A549 (cell line): Measurements from ENCODE around the gene KIF5B. TPM values are rescaled to one million over a fixed set of nuclear protein-coding genes. Genes with fewer than 3 reads are reported as not detected.

ENCODE experiments used
- ATAC-seq, 2 experiments: fragments of 200-7000 bp in 1 of 2; fragments of >200 bp in 1 of 2; cut with Nextera tagmentation in 1 of 2; cut with Tn5 transposase in 1 of 2; 3 replicates each; pipeline versions ENCODE4 v1.8.0 to v1.9.1; 2018 to 2020; ENCODE audit warnings: mild to moderate bottlenecking in 1 of 2, moderate library complexity in 1 of 2
- CTCF ChIA-PET: fragments of 300-600 bp; sonication (Branson Sonifier 250); formaldehyde crosslinking; extraction: SDS; loops from one replicate; lab custom pipeline; 2021; ENCODE audit warnings: antibody characterized with exemption, inconsistent platforms; lab: Yijun Ruan, JAX
- POLR2A ChIA-PET: fragments of 350-600 bp; formaldehyde crosslinking; extraction: SDS; loops from one replicate; lab custom pipeline; 2021; ENCODE audit warnings: antibody characterized with exemption, inconsistent platforms; lab: Yijun Ruan, JAX
- DNase-seq, 2 experiments: peaks; one replicate each; pipeline versions ENCODE4 v3.0.0 to v3.0.0-alpha.2; 2011 to 2016; ENCODE audit warnings: low read depth in 1 of 2, low spot score in 1 of 2
- FAIRE-seq: peaks from 2 replicates; lab custom pipeline; 2011; peaks lifted over from hg19 to GRCh38; lab: Jason Lieb, UNC
- H3K27ac ChIP-seq, 2 experiments: fragments of >200 bp; sonication (Bioruptor Twin); formaldehyde crosslinking; 3 replicates each; pipeline ENCODE4 v1.5.1; 2016 to 2017
- H3K4me1 ChIP-seq: fragments of >200 bp; sonication (Bioruptor Twin); formaldehyde crosslinking; 3 replicates; pipeline ENCODE4 v1.6.1; 2016
- H3K4me2 ChIP-seq: fragments of >200 bp; sonication (Bioruptor Twin); formaldehyde crosslinking; 3 replicates; pipeline ENCODE4 v1.6.1; 2016
- H3K4me3 ChIP-seq: fragments of >200 bp; sonication (Bioruptor Twin); formaldehyde crosslinking; 3 replicates; pipeline ENCODE4 v1.5.1; 2016
- H3K9me3 ChIP-seq: fragments of >200 bp; sonication (Bioruptor Twin); formaldehyde crosslinking; 3 replicates; pipeline ENCODE4 v1.6.1; 2016
- BHLHE40 ChIP-seq: IDR thresholded peaks from 2 replicates; pipeline ENCODE4 v1.6.1; 2012; ENCODE audit warnings: low read depth, low read length, inconsistent platforms
- CBX2 ChIP-seq: fragments of 200-600 bp; sonication (generic); IDR thresholded peaks from 2 replicates; pipeline ENCODE4 v1.6.1; 2016; ENCODE audit warnings: low read depth, mild to moderate bottlenecking, borderline replicate concordance
- CBX8 ChIP-seq: fragments of 200-600 bp; sonication (generic); IDR thresholded peaks from 2 replicates; pipeline ENCODE4 v1.6.1; 2016
- CHD2 ChIP-seq: fragments of 150-350 bp; IDR thresholded peaks from 2 replicates; pipeline ENCODE4 v1.6.1; 2014; ENCODE audit warnings: low read length; ENCODE audit not compliant: partially characterized antibody
- EHMT2 ChIP-seq: fragments of 200-600 bp; sonication (generic); IDR thresholded peaks from 2 replicates; pipeline ENCODE4 v1.6.1; 2016; ENCODE audit warnings: antibody characterized with exemption, low read depth, mild to moderate bottlenecking, moderate library complexity
- FOXS1 ChIP-seq: fragments of 250-450 bp; sonication (Bioruptor Pico); IDR thresholded peaks from 2 replicates; pipeline ENCODE4 v1.5.0; 2020; ENCODE audit warnings: mild to moderate bottlenecking, moderate library complexity
- GATA3 ChIP-seq: IDR thresholded peaks from 2 replicates; pipeline ENCODE4 v1.6.1; 2012; ENCODE audit warnings: borderline replicate concordance
- HMGXB4 ChIP-seq: fragments of 250-450 bp; sonication (Bioruptor Pico); IDR thresholded peaks from 2 replicates; pipeline ENCODE4 v1.5.0; 2021; ENCODE audit warnings: mild to moderate bottlenecking, moderate library complexity, borderline replicate concordance
- HOXB13 ChIP-seq: fragments of 250-450 bp; sonication (Bioruptor Pico); IDR thresholded peaks from 2 replicates; pipeline ENCODE4 v1.5.0; 2020; ENCODE audit warnings: low read depth, mild to moderate bottlenecking, moderate library complexity
- HOXB5 ChIP-seq: fragments of 250-450 bp; sonication (Bioruptor Pico); IDR thresholded peaks from 2 replicates; pipeline ENCODE4 v1.5.0; 2020; ENCODE audit warnings: mild to moderate bottlenecking, moderate library complexity
- JUNB ChIP-seq: fragments of >200 bp; sonication (Bioruptor Twin); formaldehyde crosslinking; IDR thresholded peaks from 2 replicates; pipeline ENCODE4 v1.6.1; 2016
- KDM1A ChIP-seq: fragments of 200-600 bp; sonication (generic); IDR thresholded peaks from 2 replicates; pipeline ENCODE4 v1.6.1; 2016; ENCODE audit warnings: low read depth, mild to moderate bottlenecking
- MYC ChIP-seq: IDR thresholded peaks from 2 replicates; pipeline ENCODE4 v1.6.1; 2012; ENCODE audit warnings: mild to moderate bottlenecking, inconsistent platforms, low read length, improper control_type of control experiment, borderline replicate concordance
- NFE2L2 ChIP-seq: fragments of 150-350 bp; conservative IDR thresholded peaks from 2 replicates; pipeline ENCODE4 v1.6.1; 2014; ENCODE audit warnings: low read length
- NPAS2 ChIP-seq: fragments of 250-450 bp; sonication (Bioruptor Pico); IDR thresholded peaks from 2 replicates; pipeline ENCODE4 v1.8.0; 2022; ENCODE audit warnings: mild to moderate bottlenecking, moderate library complexity, borderline replicate concordance
- NR3C1 ChIP-seq: fragments of >200 bp; sonication (Bioruptor Twin); formaldehyde crosslinking; IDR thresholded peaks from 3 replicates; pipeline ENCODE4 v1.6.1; 2017
- PHF8 ChIP-seq: fragments of 200-600 bp; sonication (generic); IDR thresholded peaks from 2 replicates; pipeline ENCODE4 v1.6.1; 2016; ENCODE audit warnings: low read depth, mild to moderate bottlenecking, antibody characterized with exemption, moderate library complexity, borderline replicate concordance
- RCOR1 ChIP-seq: fragments of 150-350 bp; IDR thresholded peaks from 2 replicates; pipeline ENCODE4 v1.6.1; 2014; ENCODE audit warnings: antibody characterized with exemption, low read length, low read depth
- REST ChIP-seq: fragments of 200-600 bp; sonication (generic); IDR thresholded peaks from 2 replicates; pipeline ENCODE4 v1.6.1; 2016; ENCODE audit warnings: antibody characterized with exemption, mild to moderate bottlenecking, moderate library complexity
- RFX5 ChIP-seq: fragments of 450-650 bp; IDR thresholded peaks from 2 replicates; pipeline ENCODE4 v1.7.1; 2014; ENCODE audit warnings: antibody characterized with exemption, mild to moderate bottlenecking, moderate library complexity
- TFCP2L1 ChIP-seq: fragments of 250-450 bp; sonication (Bioruptor Pico); IDR thresholded peaks from 2 replicates; pipeline ENCODE4 v1.5.0; 2021; ENCODE audit warnings: mild to moderate bottlenecking
- USF2 ChIP-seq: fragments of 450-650 bp; IDR thresholded peaks from 2 replicates; pipeline ENCODE4 v1.6.1; 2014; ENCODE audit warnings: antibody characterized with exemption
- ZFP36 ChIP-seq: fragments of 450-650 bp; IDR thresholded peaks from 2 replicates; pipeline ENCODE4 v1.6.1; 2014; ENCODE audit warnings: borderline replicate concordance; ENCODE audit not compliant: partially characterized antibody
- ZNF302 ChIP-seq: fragments of 250-450 bp; sonication (Bioruptor Pico); IDR thresholded peaks from 2 replicates; pipeline ENCODE4 v1.9.0; 2021; ENCODE audit warnings: inconsistent platforms, mild to moderate bottlenecking, moderate library complexity
- WGBS: methylation state at CpG from one replicate; pipeline ENCODE4 v1.1.6; 2017; ENCODE audit errors: missing lambda C conversion rate; 5-methylcytosine and 5-hydroxymethylcytosine counted together
- polyA plus RNA-seq, 4 experiments: library from polyadenylated mRNA; depleted of rRNA in 3 of 4; stranded (reverse); fragments of >200 nt; fragmentation: RNase III in 1 of 4; extraction: RNeasy Plus Mini Kit Qiagen cat#74134 plus additional on column Dnase treatment in 1 of 4; gene quantifications; 2 replicates in 3 of 4; 3 replicates in 1 of 4; pipeline ENCODE4 v1.2.3, GENCODE V29; 2011 to 2017
- TF ChIP-seq, protein P1 (sequence below): IDR thresholded peaks from 2 replicates; pipeline ENCODE4 v1.6.1; 2012

The KIF5B gene
- polyA plus RNA-seq, 2 of the 4 experiments (the other 2 are of a cell fraction), result 81.9 to 124 TPM

- no peak for TF ChIP-seq TFCP2L1
These were observed 6.0 kb downstream of the KIF5B start (continued) for GRCh38 chr10:32050177-32050576.

- 63% methylated on average over 4 of the region's 4 CpGs for WGBS
- ATAC-seq (no peak), DNase-seq (no peak), FAIRE-seq (no peak)
- Histone ChIP-seq H3K27ac (no peak overlapping the region), H3K4me2 (no peak overlapping the region), H3K4me3 (no peak overlapping the region), H3K4me1 (peaks cover 61% of the 10 kb centered on the region), H3K9me3 (no peaks in the 10 kb centered on the region)
- TF ChIP-seq EHMT2, result no peak
- TF ChIP-seq GATA3, result no peak
- TF ChIP-seq HMGXB4 (CRISPR knock-in tag), result no peak
- TF ChIP-seq, protein P1, sequence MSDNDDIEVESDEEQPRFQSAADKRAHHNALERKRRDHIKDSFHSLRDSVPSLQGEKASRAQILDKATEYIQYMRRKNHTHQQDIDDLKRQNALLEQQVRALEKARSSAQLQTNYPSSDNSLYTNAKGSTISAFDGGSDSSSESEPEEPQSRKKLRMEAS, result no peak
- TF ChIP-seq JUNB, result no peak
- no peak for TF ChIP-seq CBX2
- no peak for TF ChIP-seq PHF8
- no peak for TF ChIP-seq REST
- TF ChIP-seq NR3C1, result no peak
- no peak for TF ChIP-seq CBX8
- TF ChIP-seq NPAS2, result no peak
- no peak for TF ChIP-seq RCOR1
- TF ChIP-seq HOXB13 (CRISPR knock-in tag), result no peak
- no peak for TF ChIP-seq USF2
- TF ChIP-seq NFE2L2, result no peak
- no peak for TF ChIP-seq CHD2
- CTCF ChIA-PET, result interaction anchor here (1.0 to 1.7 kb wide), 2 partner anchors 44 to 207 kb away, joined by 3 to 4 read pairs; no protein-coding TSS in a partner anchor
- POLR2A ChIA-PET, result no interaction called here
These were observed 7.1 kb downstream of the KIF5B start for GRCh38 chr10:32049113-32049512.

DNA sequence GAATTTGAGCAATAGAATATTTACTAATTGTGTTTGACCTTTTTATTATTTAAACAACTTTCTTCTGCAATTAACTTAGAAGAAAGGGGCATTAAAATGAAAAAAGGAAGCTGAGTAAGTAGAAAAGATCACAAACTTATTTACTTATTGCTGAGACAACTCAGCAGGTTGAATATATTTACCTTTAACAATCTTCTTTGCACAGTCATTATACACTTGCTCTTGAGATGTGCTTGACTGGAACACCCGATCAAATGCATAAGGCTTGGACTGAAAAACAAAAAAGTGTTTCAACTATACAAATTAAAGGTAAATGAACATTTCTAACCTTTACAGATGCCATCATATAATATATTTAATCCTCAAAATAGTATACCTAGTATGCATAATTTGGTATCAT is 7.9 kb downstream of the KIF5B start:
- Histone ChIP-seq H3K4me1 (peaks cover 54% of the 10 kb centered on the region), H3K27ac (no peak overlapping the region), H3K9me3 (no peaks in the 10 kb centered on the region), H3K4me2 (no peak overlapping the region), H3K4me3 (no peak overlapping the region)
- no peak for DNase-seq
- CTCF ChIA-PET, result interaction anchor here (1.0 kb wide), 1 partner anchor 208 kb away, joined by 3 read pairs; no protein-coding TSS in a partner anchor
- ATAC-seq, result no peak
- WGBS, result 79% methylated on average over 1 of the region's 1 CpG
- FAIRE-seq, result no peak
- POLR2A ChIA-PET, result no interaction called here
- TF ChIP-seq HMGXB4 (CRISPR knock-in tag) (no peak), BHLHE40 (no peak), MYC (no peak), NFE2L2 (no peak), HOXB13 (CRISPR knock-in tag) (no peak), KDM1A (no peak), EHMT2 (no peak), CHD2 (no peak), ZFP36 (no peak), CBX2 (no peak), FOXS1 (no peak), JUNB (no peak), HOXB5 (CRISPR knock-in tag) (no peak), RFX5 (no peak), ZNF302 (CRISPR knock-in tag) (no peak)
